Activated CD8-positive, alpha-beta T cell treated with anti-CD3 and anti-CD28 coated beads for 36 hours (primary cell): Measurements from ENCODE around the gene UCN. TPM values are rescaled to one million over a fixed set of nuclear protein-coding genes. Genes with fewer than 3 reads are reported as not detected.
A peak's percentile ranks its signal among the peaks of the same experiment; 100 is the strongest.
"Not testable (repeated sequence)": the region's sequence is repeated elsewhere in the genome, so short reads cannot be mapped to it uniquely, and the experiment has no call there.

Source experiments
- ATAC-seq: fragments of 200-7000 bp; cut with Tn5 transposase; one replicate; pipeline ENCODE4 v1.10.0; 2021; ENCODE audit warnings: mild to moderate bottlenecking, moderate library complexity
- CTCF ChIA-PET: fragments of 350-600 bp; sonication (Branson Sonifier 250); formaldehyde crosslinking; loops from one replicate; lab custom pipeline; 2021; ENCODE audit warnings: antibody characterized with exemption; lab: Charles Lee
- POLR2A ChIA-PET: fragments of 350-600 bp; sonication (Branson Sonifier 250); formaldehyde crosslinking; loops from one replicate; lab custom pipeline; 2021; ENCODE audit warnings: antibody characterized with exemption; lab: Charles Lee
- DNase-seq: peaks from one replicate; pipeline ENCODE4 v3.0.0-alpha.2; 2020
- H3K27ac Mint-ChIP-seq: one replicate; pipeline ENCODE4 v1.8.0; 2021; ENCODE audit warnings: mild to moderate bottlenecking, mixed read lengths
- H3K27me3 Mint-ChIP-seq: one replicate; pipeline ENCODE4 v1.8.0; 2021; ENCODE audit warnings: mixed read lengths
- H3K36me3 Mint-ChIP-seq: one replicate; pipeline ENCODE4 v1.8.0; 2021; ENCODE audit warnings: low read depth, mixed read lengths
- H3K4me1 Mint-ChIP-seq: one replicate; pipeline ENCODE4 v1.8.0; 2021; ENCODE audit warnings: low read depth, mixed read lengths
- H3K4me3 Mint-ChIP-seq: one replicate; pipeline ENCODE4 v1.8.0; 2021; ENCODE audit warnings: mild to moderate bottlenecking, moderate library complexity, mixed read lengths
- H3K9me3 Mint-ChIP-seq: one replicate; pipeline ENCODE4 v1.8.0; 2021; ENCODE audit warnings: mixed read lengths
- CTCF ChIP-seq: fragments of 200-600 bp; IDR thresholded peaks from one replicate; pipeline ENCODE4 v1.8.0; 2022; ENCODE audit warnings: antibody characterized with exemption, mild to moderate bottlenecking
- intact Hi-C: fragments of 100-400 bp; cut with micrococcal nuclease; formaldehyde crosslinking; loops from one replicate; pipeline ENCODE4 v1.10.0; 2022
- total RNA-seq, 2 experiments: library from RNA; stranded (reverse); gene quantifications; one replicate each; pipeline ENCODE4 v1.2.3, GENCODE V29; 2021

The UCN gene
- total RNA-seq, 2 experiments from 2014 or later = 2.5 to 2.7 TPM

- peak; percentile 59 for DNase-seq
- Mint-ChIP-seq H3K9me3 (no peaks in the 10 kb centered on the region), H3K4me1 (peaks cover 3% of the 10 kb centered on the region), H3K27ac (no peak overlapping the region), H3K36me3 (peaks cover under 1% of the 10 kb centered on the region), H3K27me3 (peaks cover 18% of the 10 kb centered on the region), H3K4me3 (peak overlapping the region; percentile 61)
- CTCF ChIA-PET = interaction anchor here (0.7 to 6.7 kb wide), 63 partner anchors 8 to 457 kb away, joined by 3 to 100 read pairs (median 5); partner anchors contain the start of genes DNAJC5G, EIF2B4, GTF3C2 and MPV17
- POLR2A ChIA-PET = interaction anchor here (0.6 to 0.8 kb wide), 3 partner anchors 39 to 333 kb away, joined by 3 to 6 read pairs (median 3); no protein-coding TSS in a partner anchor
- peak; percentile 88 for TF ChIP-seq CTCF
- ATAC-seq = peak; percentile 80
- intact Hi-C loops = no loop called here
These were observed 4.9 kb downstream of the UCN start for GRCh38 chr2:27303093-27304025.

- H3K9me3 Mint-ChIP-seq, H3K27ac Mint-ChIP-seq, ATAC-seq, DNase-seq, POLR2A ChIA-PET, H3K36me3 Mint-ChIP-seq, intact Hi-C loops, H3K4me1 Mint-ChIP-seq, H3K4me3 Mint-ChIP-seq: not testable (repeated sequence)
- CTCF ChIA-PET = interaction anchor here (0.7 to 6.7 kb wide), 6 partner anchors 19 to 455 kb away, joined by 3 to 100 read pairs (median 4); partner anchors contain the start of genes SLC30A3 and TRIM54
- peaks cover 21% of the 10 kb centered on the region for H3K27me3 Mint-ChIP-seq
These were observed 7.6 kb downstream of the UCN start for GRCh38 chr2:27300606-27301005.

- Mint-ChIP-seq H3K27me3 (peaks cover 8% of the 10 kb centered on the region), H3K36me3 (no peaks in the 10 kb centered on the region), H3K4me1 (peaks cover 3% of the 10 kb centered on the region), H3K9me3 (no peaks in the 10 kb centered on the region), H3K4me3 (no peak overlapping the region), H3K27ac (no peak overlapping the region)
- ATAC-seq (no peak), DNase-seq (no peak)
- TF ChIP-seq CTCF = no peak
- CTCF ChIA-PET = interaction anchor here (1.6 to 2.4 kb wide), 2 partner anchors 19 to 453 kb away, joined by 4 to 14 read pairs; no protein-coding TSS in a partner anchor
- POLR2A ChIA-PET = no interaction called here
- intact Hi-C loops = no loop called here
These were observed 9.7 kb downstream of the UCN start for GRCh38 chr2:27298391-27299080.

- H3K27ac Mint-ChIP-seq = no peak overlapping the region
- H3K4me3 Mint-ChIP-seq = no peak overlapping the region
- no peaks in the 10 kb centered on the region for H3K36me3 Mint-ChIP-seq
- H3K4me1 Mint-ChIP-seq = no peaks in the 10 kb centered on the region
- ATAC-seq (no peak), DNase-seq (no peak)
- peaks cover 12% of the 10 kb centered on the region for H3K27me3 Mint-ChIP-seq
- TF ChIP-seq CTCF = no peak
- intact Hi-C loops = no loop called here
- ChIA-PET CTCF (interaction anchor here (2.4 kb wide), 1 partner anchor 17 kb away, joined by 14 read pairs; no protein-coding TSS in a partner anchor), POLR2A (no interaction called here)
- H3K9me3 Mint-ChIP-seq = no peaks in the 10 kb centered on the region
These were observed 11.1 kb downstream of the UCN start for GRCh38 chr2:27297195-27297594.

- no peaks in the 10 kb centered on the region for H3K4me1 Mint-ChIP-seq
- peaks cover 17% of the 10 kb centered on the region for H3K27me3 Mint-ChIP-seq
- ChIA-PET POLR2A (no interaction called here), CTCF (interaction anchor here (2.4 kb wide), 1 partner anchor 17 kb away, joined by 14 read pairs; no protein-coding TSS in a partner anchor)
- H3K36me3 Mint-ChIP-seq = no peaks in the 10 kb centered on the region
- TF ChIP-seq CTCF = no peak
- no peak overlapping the region for H3K27ac Mint-ChIP-seq
- intact Hi-C loops = no loop called here
- DNase-seq (no peak), ATAC-seq (no peak)
- H3K4me3 Mint-ChIP-seq = no peak overlapping the region
- no peaks in the 10 kb centered on the region for H3K9me3 Mint-ChIP-seq
These were observed 11.8 kb downstream of the UCN start for GRCh38 chr2:27296481-27296880.
